ENCODE data around the gene PLXNB2.

Gene PLXNB2

GRCh38 chr22:50269970-50270665 is 37.3 kb downstream of the PLXNB2 start, which contains the start of gene MAPK11:
Gene MAPK11 (minus strand): TSS chr22:50270380. CDS start chr22:50270292, 88 bp downstream.
- H3K27me3 ChIP-seq (ENCODE audit: insufficient read depth, low read length) = no peaks in the 10 kb centered on the region; the same call in 1 of the 2 replicates
- peak within 1 kb of the TSS; percentile 84 for H3K4me2 ChIP-seq (ENCODE audit: low read length)
- H3K9me2 ChIP-seq (ENCODE audit: low read depth, low read length) = no peaks in the 10 kb centered on the region
- H3K9ac ChIP-seq (ENCODE audit: low read length) = peak within 1 kb of the TSS; percentile 61
- peaks cover 34% of the 10 kb centered on the region for H3K4me1 ChIP-seq (ENCODE audit: insufficient read depth, low read length, severe bottlenecking)
- TF ChIP-seq CTCF (IDR thresholded peaks at IDR 0.05; ENCODE audit: low read length) (no peak), EZH2 (IDR thresholded peaks at IDR 0.05; ENCODE audit: borderline replicate concordance, low read length) (no peak)
- H3K36me3 ChIP-seq (ENCODE audit: insufficient read depth, low read length) = no peaks in the 10 kb centered on the region
- no peaks in the 10 kb centered on the region for H3F3A ChIP-seq (ENCODE audit: insufficient read depth, low read length)
- H2AFZ ChIP-seq (ENCODE audit: low read length) = no peak within 1 kb of the TSS
- H3K9me3 ChIP-seq (ENCODE audit: low read length) = no peaks in the 10 kb centered on the region
- H3K27ac ChIP-seq (ENCODE audit: low read depth, low read length, poor library complexity, severe bottlenecking) = peak within 1 kb of the TSS; percentile 57
- no peaks in the 10 kb centered on the region for H3K79me2 ChIP-seq (ENCODE audit: insufficient read depth, low read length)
- peak within 1 kb of the TSS; percentile 63 for H3K4me3 ChIP-seq (ENCODE audit: low read depth, low read length, poor library complexity, severe bottlenecking)
- no peaks in the 10 kb centered on the region for H4K20me1 ChIP-seq (ENCODE audit: insufficient read depth, low read length)

- H3K36me3 ChIP-seq (ENCODE audit: insufficient read depth, low read length) = no peaks in the 10 kb centered on the region
- H3K4me3 ChIP-seq (ENCODE audit: low read depth, low read length, poor library complexity, severe bottlenecking) = peak overlapping the region; percentile 63
- H3K27me3 ChIP-seq (ENCODE audit: insufficient read depth, low read length) = no peaks in the 10 kb centered on the region; the same call in 1 of the 2 replicates
- H3K79me2 ChIP-seq (ENCODE audit: insufficient read depth, low read length) = no peaks in the 10 kb centered on the region
- H2AFZ ChIP-seq (ENCODE audit: low read length) = no peak overlapping the region
- peaks cover 34% of the 10 kb centered on the region for H3K4me1 ChIP-seq (ENCODE audit: insufficient read depth, low read length, severe bottlenecking)
- no peaks in the 10 kb centered on the region for H3K9me2 ChIP-seq (ENCODE audit: low read depth, low read length)
- H3K9me3 ChIP-seq (ENCODE audit: low read length) = no peaks in the 10 kb centered on the region
- no peak for TF ChIP-seq CTCF (IDR thresholded peaks at IDR 0.05; ENCODE audit: low read length)
- TF ChIP-seq EZH2 (IDR thresholded peaks at IDR 0.05; ENCODE audit: borderline replicate concordance, low read length) = no peak
- no peaks in the 10 kb centered on the region for H3F3A ChIP-seq (ENCODE audit: insufficient read depth, low read length)
- peak overlapping the region; percentile 63 for H3K4me2 ChIP-seq (ENCODE audit: low read length)
- H4K20me1 ChIP-seq (ENCODE audit: insufficient read depth, low read length) = no peaks in the 10 kb centered on the region
- peak overlapping the region; percentile 57 for H3K27ac ChIP-seq (ENCODE audit: low read depth, low read length, poor library complexity, severe bottlenecking)
- H3K9ac ChIP-seq (ENCODE audit: low read length) = peak overlapping the region; percentile 57
Observed at GRCh38 chr22:50269573-50269969, 37.9 kb downstream of the PLXNB2 start.

- Histone ChIP-seq H3K4me2 (ENCODE audit: low read length) (peak overlapping the region; percentile 63; the same call in 1 of the 2 replicates), H3K4me3 (ENCODE audit: low read depth, low read length, poor library complexity, severe bottlenecking) (peak overlapping the region; percentile 63)
Observed at GRCh38 chr22:50268655-50269113, 38.8 kb downstream of the PLXNB2 start.

More at GRCh38 chr22:50268655-50269113, 38.8 kb downstream of the PLXNB2 start:
- H3K9me2 ChIP-seq (ENCODE audit: low read depth, low read length) = no peaks in the 10 kb centered on the region
- peaks cover 34% of the 10 kb centered on the region for H3K4me1 ChIP-seq (ENCODE audit: insufficient read depth, low read length, severe bottlenecking)
- no peak overlapping the region for H2AFZ ChIP-seq (ENCODE audit: low read length)
- no peak overlapping the region for H3K9ac ChIP-seq (ENCODE audit: low read length)
- H3F3A ChIP-seq (ENCODE audit: insufficient read depth, low read length) = no peaks in the 10 kb centered on the region
- H3K27ac ChIP-seq (ENCODE audit: low read depth, low read length, poor library complexity, severe bottlenecking) = peak overlapping the region; percentile 57
- TF ChIP-seq EZH2 (IDR thresholded peaks at IDR 0.05; ENCODE audit: borderline replicate concordance, low read length) (no peak), CTCF (IDR thresholded peaks at IDR 0.05; ENCODE audit: low read length) (no peak)
- H3K36me3 ChIP-seq (ENCODE audit: insufficient read depth, low read length) = no peaks in the 10 kb centered on the region
- H3K9me3 ChIP-seq (ENCODE audit: low read length) = no peaks in the 10 kb centered on the region
- no peaks in the 10 kb centered on the region for H4K20me1 ChIP-seq (ENCODE audit: insufficient read depth, low read length)
- no peaks in the 10 kb centered on the region for H3K79me2 ChIP-seq (ENCODE audit: insufficient read depth, low read length)
- no peaks in the 10 kb centered on the region; the same call in 1 of the 2 replicates for H3K27me3 ChIP-seq (ENCODE audit: insufficient read depth, low read length)
